Measurements from ENCODE around the gene KRR1. TPM values are rescaled to one million over a fixed set of nuclear protein-coding genes. Genes with fewer than 3 reads are reported as not detected.
A peak's percentile ranks its signal among the peaks of the same experiment; 100 is the strongest.

The KRR1 gene
- polyA plus RNA-seq, 2 of the 4 experiments (the other 2 are of a cell fraction): 66.1 to 122 TPM

DNA sequence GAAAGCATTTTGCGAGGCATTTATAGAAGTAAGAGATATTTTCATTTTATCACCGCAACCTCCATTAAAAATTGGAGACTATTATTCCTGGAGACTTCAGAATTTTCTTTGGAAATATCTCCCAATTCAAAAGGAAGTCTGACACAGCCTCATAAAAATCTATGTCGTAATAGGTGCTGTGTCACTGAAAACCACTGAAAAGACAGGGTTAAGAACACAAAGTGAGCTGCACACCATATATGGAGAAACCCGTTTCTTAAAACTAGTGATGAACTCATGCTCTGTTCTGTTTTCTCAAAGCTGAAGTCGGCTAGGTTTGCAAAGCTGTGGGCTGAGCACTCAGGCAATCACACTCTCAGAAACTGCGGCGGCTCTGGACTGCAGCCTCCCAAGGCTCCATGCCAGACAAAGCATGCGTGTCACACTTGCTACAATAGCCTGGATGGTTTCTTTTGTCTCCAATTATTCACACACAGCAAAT, 30.9 kb downstream of the KRR1 start, which contains the start of gene GLIPR1:
Gene GLIPR1, plus strand, starts transcription at position 287 of the 481 bp plus-strand sequence. Its CDS starts 126 bp downstream, at position 413.
- peak within 1 kb of the TSS; percentile 74 for H3K4me2 ChIP-seq
- FAIRE-seq (no peak), DNase-seq (ENCODE audit: low read depth in 1 of 2, low spot score in 1 of 2) (peak; percentile 44 to 86), ATAC-seq (peak; percentile 88)
- 7% methylated on average over 8 of the region's 8 CpGs for WGBS (ENCODE audit: missing lambda C conversion rate)
- POLR2A ChIA-PET: interaction anchor here (0.6 to 3.2 kb wide), 3 partner anchors 28 to 151 kb away, joined by 3 to 25 read pairs (median 6); partner anchors contain the start of genes CAPS2 and GLIPR1L2
- CTCF ChIA-PET: interaction anchor here (0.8 to 2.3 kb wide), 5 partner anchors 24 to 147 kb away, joined by 3 to 8 read pairs (median 5); partner anchors contain the start of genes GLIPR1L1 and GLIPR1L2
- peak within 1 kb of the TSS; percentile 48 to 83 for H3K27ac ChIP-seq
- H3K4me1 ChIP-seq: peaks cover 27% of the 10 kb centered on the region; the same call in 2 of the 3 replicates
- no peaks in the 10 kb centered on the region for H3K9me3 ChIP-seq
- H3K4me3 ChIP-seq: peak within 1 kb of the TSS; percentile 37
- TF ChIP-seq FOSL2 (IDR thresholded peaks at IDR 0.05) (0 out of 2 replicates have a peak, but pooled peaks have one; percentile 7), FOSL2 (CRISPR knock-in tag; IDR thresholded peaks at IDR 0.05) (peak; percentile 47), POLR2A (IDR thresholded peaks at IDR 0.05; ENCODE audit: low read length) (peak; percentile 37; the same call in 1 of the 2 replicates), CEBPB (IDR thresholded peaks at IDR 0.05) (peak; percentile 54 to 86; a peak in 3 of 4 replicates), MAFK (IDR thresholded peaks at IDR 0.05; ENCODE audit: partially characterized antibody) (peak; percentile 35), PHF8 (IDR thresholded peaks at IDR 0.05; ENCODE audit: borderline replicate concordance, low read depth) (no peak), RAD21 (conservative IDR thresholded peaks at IDR 0.05 in 1 of 2, IDR thresholded peaks at IDR 0.05 in 1 of 2) (0 out of 5 replicates have a peak, but pooled peaks of 1 of the 2 experiments have one; percentile 11), JUN (IDR thresholded peaks at IDR 0.05) (peak in 1 of 2 experiments; percentile 51; a peak in 1 of 5 replicates), TP53 (CRISPR knock-in tag; IDR thresholded peaks at IDR 0.05) (no peak)
- TF ChIP-seq, protein P1, sequence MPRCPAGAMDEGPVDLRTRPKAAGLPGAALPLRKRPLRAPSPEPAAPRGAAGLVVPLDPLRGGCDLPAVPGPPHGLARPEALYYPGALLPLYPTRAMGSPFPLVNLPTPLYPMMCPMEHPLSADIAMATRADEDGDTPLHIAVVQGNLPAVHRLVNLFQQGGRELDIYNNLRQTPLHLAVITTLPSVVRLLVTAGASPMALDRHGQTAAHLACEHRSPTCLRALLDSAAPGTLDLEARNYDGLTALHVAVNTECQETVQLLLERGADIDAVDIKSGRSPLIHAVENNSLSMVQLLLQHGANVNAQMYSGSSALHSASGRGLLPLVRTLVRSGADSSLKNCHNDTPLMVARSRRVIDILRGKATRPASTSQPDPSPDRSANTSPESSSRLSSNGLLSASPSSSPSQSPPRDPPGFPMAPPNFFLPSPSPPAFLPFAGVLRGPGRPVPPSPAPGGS (IDR thresholded peaks at IDR 0.05): 0 out of 3 replicates have a peak, but pooled peaks have one; percentile 10
- TF ChIP-seq, protein P2, sequence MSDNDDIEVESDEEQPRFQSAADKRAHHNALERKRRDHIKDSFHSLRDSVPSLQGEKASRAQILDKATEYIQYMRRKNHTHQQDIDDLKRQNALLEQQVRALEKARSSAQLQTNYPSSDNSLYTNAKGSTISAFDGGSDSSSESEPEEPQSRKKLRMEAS (IDR thresholded peaks at IDR 0.05): peak; percentile 50

DNA sequence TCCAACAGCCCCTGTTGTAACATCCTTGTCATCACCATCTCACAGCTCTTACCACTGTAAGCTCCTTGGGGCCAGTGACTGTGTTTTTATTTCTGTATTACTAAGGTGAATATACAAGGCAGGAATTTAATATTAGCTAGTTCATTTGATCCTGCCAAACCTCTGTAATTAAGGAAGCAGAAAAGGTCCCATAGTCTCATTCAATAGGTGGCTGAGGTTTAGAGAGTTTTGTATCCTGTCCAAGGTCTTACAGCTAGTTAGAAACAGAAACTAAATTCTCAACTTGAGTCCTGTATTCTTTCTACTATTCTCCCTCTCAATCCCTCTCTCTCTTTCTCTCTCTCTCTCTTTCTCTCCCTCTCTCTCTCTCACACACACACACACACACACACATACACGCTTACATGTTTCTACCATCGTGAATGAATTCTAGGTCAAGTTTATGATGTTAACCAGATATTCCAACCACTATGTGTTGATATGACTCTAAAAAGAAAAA, 31.4 kb downstream of the KRR1 start:
- Histone ChIP-seq H3K27ac (peak overlapping the region; percentile 48 to 83), H3K4me2 (peak overlapping the region; percentile 74), H3K4me1 (peaks cover 25% of the 10 kb centered on the region; the same call in 2 of the 3 replicates), H3K9me3 (no peaks in the 10 kb centered on the region), H3K4me3 (peak overlapping the region; percentile 37; the same call in 2 of the 3 replicates)
- no peak for DNase-seq (ENCODE audit: low read depth in 1 of 2, low spot score in 1 of 2)
- no peak for FAIRE-seq
- WGBS (ENCODE audit: missing lambda C conversion rate): 24% methylated on average over 2 of the region's 2 CpGs
- peak in 1 of 2 experiments; percentile 32; a peak in 3 of 6 replicates for ATAC-seq
- POLR2A ChIA-PET: interaction anchor here (0.6 to 3.2 kb wide), 2 partner anchors 27 to 89 kb away, joined by 6 to 25 read pairs; partner anchors contain the start of gene GLIPR1L2
- TF ChIP-seq, protein P3, sequence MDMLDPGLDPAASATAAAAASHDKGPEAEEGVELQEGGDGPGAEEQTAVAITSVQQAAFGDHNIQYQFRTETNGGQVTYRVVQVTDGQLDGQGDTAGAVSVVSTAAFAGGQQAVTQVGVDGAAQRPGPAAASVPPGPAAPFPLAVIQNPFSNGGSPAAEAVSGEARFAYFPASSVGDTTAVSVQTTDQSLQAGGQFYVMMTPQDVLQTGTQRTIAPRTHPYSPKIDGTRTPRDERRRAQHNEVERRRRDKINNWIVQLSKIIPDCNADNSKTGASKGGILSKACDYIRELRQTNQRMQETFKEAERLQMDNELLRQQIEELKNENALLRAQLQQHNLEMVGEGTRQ (IDR thresholded peaks at IDR 0.05): no peak
- TF ChIP-seq SMC3 (IDR thresholded peaks at IDR 0.05): no peak
- CTCF ChIA-PET: interaction anchor here (0.8 to 1.7 kb wide), 7 partner anchors 8 to 791 kb away, joined by 3 to 8 read pairs (median 3); partner anchors contain the start of gene GLIPR1L2

DNA sequence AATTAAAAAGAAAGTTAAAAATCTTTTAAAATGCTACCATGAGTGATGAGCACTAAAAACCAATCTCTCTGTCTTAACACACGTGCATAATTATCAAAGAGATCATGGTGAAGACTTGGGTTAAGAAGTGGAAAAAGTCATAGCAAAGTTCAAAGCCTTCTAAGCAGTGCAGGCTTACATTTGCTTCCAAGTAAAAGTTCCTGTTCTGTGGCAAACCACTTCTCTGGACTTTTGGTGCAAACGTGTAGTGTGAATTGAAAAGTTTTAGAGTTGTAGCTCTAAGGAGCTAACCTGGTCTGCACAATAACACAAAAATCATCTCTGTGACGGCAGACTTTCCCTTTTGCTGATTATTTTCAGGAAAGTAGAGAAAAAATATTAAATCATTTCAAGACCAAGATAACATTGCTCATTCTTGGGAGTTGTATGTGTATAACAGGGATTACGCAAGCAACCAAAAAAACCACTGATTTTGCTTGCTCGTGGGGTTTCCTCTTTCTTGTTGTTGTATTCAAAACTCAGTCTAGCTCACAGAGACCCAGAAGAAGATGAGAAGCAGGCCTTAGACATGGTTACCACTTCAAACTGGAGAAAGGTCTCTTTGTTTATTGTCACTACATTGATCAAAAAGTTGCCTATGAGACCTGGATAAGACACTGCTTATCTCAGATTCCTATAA, 33.2 kb downstream of the KRR1 start:
- no peak for DNase-seq (ENCODE audit: low read depth in 1 of 2, low spot score in 1 of 2)
- Histone ChIP-seq H3K4me2 (no peak overlapping the region), H3K27ac (no peak overlapping the region), H3K9me3 (no peaks in the 10 kb centered on the region), H3K4me3 (no peak overlapping the region), H3K4me1 (peaks cover 18% of the 10 kb centered on the region; the same call in 2 of the 3 replicates)
- TF ChIP-seq CEBPB (IDR thresholded peaks at IDR 0.05) (peak in 1 of 2 experiments; percentile 31; a peak in 2 of 4 replicates), NR3C1 (IDR thresholded peaks at IDR 0.05) (no peak)
- CTCF ChIA-PET: interaction anchor here (1.0 to 1.7 kb wide), 3 partner anchors 87 to 790 kb away, joined by 3 to 4 read pairs (median 4); partner anchors contain the start of genes GLIPR1L1 and GLIPR1L2
- POLR2A ChIA-PET: no interaction called here
- WGBS (ENCODE audit: missing lambda C conversion rate): 82% methylated on average over 5 of the region's 5 CpGs
- FAIRE-seq: no peak
- no peak for ATAC-seq

DNA sequence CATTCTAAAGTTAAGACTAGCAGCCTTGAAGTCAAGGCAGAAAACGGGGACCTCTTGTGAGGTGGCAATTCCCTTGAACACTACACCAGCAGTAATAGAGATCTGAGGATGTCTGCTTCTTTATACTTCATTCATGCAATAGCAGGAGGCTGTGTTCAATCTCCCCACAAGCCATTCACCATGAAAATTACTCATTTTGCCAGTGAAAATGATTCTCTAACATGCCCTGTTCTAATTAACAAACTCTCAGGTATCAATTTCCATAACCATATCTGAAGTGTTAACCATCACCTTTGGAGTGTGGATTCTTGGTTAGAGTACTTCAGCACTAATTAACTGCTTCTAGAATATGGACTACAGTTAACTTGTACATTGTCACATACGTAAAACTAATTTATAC, 34.3 kb downstream of the KRR1 start:
- no peak overlapping the region for H3K4me3 ChIP-seq
- FAIRE-seq (peak; percentile 54), DNase-seq (ENCODE audit: low read depth in 1 of 2, low spot score in 1 of 2) (no peak), ATAC-seq (no peak)
- H3K4me1 ChIP-seq: peaks cover 13% of the 10 kb centered on the region; the same call in 2 of the 3 replicates
- H3K9me3 ChIP-seq: no peaks in the 10 kb centered on the region
- no peak overlapping the region for H3K4me2 ChIP-seq
- ChIA-PET CTCF (interaction anchor here (1.5 to 1.8 kb wide), 2 partner anchors 86 to 142 kb away, joined by 3 to 7 read pairs; partner anchors contain the start of genes GLIPR1L1 and GLIPR1L2), POLR2A (no interaction called here)
- H3K27ac ChIP-seq: no peak overlapping the region
- WGBS (ENCODE audit: missing lambda C conversion rate): 66% methylated on average over 2 of the region's 2 CpGs
- TF ChIP-seq SREBF2 (IDR thresholded peaks at IDR 0.05): no peak
- TF ChIP-seq, protein P4, sequence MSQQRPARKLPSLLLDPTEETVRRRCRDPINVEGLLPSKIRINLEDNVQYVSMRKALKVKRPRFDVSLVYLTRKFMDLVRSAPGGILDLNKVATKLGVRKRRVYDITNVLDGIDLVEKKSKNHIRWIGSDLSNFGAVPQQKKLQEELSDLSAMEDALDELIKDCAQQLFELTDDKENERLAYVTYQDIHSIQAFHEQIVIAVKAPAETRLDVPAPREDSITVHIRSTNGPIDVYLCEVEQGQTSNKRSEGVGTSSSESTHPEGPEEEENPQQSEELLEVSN (IDR thresholded peaks at IDR 0.05; ENCODE audit: borderline replicate concordance, low read depth): no peak
- TF ChIP-seq PHF8 (IDR thresholded peaks at IDR 0.05; ENCODE audit: borderline replicate concordance, low read depth): no peak
- no peak for TF ChIP-seq HOXA7 (CRISPR knock-in tag; IDR thresholded peaks at IDR 0.05)
- TF ChIP-seq SMC3 (IDR thresholded peaks at IDR 0.05): no peak
- no peak for TF ChIP-seq EHMT2 (IDR thresholded peaks at IDR 0.05; ENCODE audit: low read depth)
- TF ChIP-seq, protein P5, sequence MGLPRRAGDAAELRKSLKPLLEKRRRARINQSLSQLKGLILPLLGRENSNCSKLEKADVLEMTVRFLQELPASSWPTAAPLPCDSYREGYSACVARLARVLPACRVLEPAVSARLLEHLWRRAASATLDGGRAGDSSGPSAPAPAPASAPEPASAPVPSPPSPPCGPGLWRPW (IDR thresholded peaks at IDR 0.05): no peak
- TF ChIP-seq, protein P6, sequence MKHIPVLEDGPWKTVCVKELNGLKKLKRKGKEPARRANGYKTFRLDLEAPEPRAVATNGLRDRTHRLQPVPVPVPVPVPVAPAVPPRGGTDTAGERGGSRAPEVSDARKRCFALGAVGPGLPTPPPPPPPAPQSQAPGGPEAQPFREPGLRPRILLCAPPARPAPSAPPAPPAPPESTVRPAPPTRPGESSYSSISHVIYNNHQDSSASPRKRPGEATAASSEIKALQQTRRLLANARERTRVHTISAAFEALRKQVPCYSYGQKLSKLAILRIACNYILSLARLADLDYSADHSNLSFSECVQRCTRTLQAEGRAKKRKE (CRISPR knock-in tag; IDR thresholded peaks at IDR 0.05; ENCODE audit: low read depth): no peak
- TF ChIP-seq GATA3 (IDR thresholded peaks at IDR 0.05; ENCODE audit: borderline replicate concordance): no peak
- no peak for TF ChIP-seq RNF2 (IDR thresholded peaks at IDR 0.05; ENCODE audit: borderline replicate concordance, low read depth)
- no peak for TF ChIP-seq CBX8 (IDR thresholded peaks at IDR 0.05)
- TF ChIP-seq HOXB13 (CRISPR knock-in tag; IDR thresholded peaks at IDR 0.05; ENCODE audit: low read depth): no peak

Data from A549 (cell line).